Measurements from ENCODE around the gene ATRIP. TPM values are rescaled to one million over a fixed set of nuclear protein-coding genes. Genes with fewer than 3 reads are reported as not detected.
"Not testable (repeated sequence)": the region's sequence is repeated elsewhere in the genome, so short reads cannot be mapped to it uniquely, and the experiment has no call there.

Gene ATRIP
- 12.9 TPM for total RNA-seq

DNA sequence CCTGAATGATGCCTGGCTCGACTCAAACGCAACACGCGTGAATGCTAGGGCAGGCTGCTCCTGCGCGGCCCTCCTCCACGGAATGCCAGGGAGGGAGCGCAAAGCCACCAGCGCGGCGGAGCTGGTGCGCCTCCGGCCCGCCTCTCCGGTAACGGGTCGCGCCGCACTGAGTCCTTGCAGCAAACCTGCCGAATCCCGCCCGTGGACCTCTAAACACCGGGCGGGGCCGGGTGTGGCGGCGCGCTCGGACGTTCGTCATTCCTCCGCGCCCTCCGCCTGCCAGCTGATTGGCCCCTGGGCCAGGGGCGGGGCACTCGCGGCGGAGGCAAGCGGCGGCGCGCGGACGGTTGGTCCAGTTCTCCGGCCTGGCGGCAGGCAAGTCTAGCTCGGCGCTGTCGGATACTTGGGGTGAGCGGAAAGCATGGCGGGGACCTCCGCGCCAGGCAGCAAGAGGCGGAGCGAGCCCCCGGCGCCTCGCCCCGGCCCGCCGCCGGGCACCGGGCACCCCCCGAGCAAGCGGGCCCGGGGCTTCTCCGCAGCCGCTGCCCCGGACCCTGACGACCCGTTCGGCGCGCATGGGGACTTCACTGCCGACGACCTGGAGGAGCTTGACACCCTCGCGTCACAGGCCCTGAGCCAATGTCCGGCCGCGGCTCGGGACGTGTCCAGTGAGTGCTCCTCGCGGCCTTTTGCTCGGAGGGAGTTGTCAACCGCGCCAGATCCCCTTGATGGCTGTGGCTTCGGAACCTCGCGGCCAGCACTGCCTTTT is at the start of gene ATRIP:
TSS of gene ATRIP (plus strand) at position 313 of the 769 bp plus-strand sequence. CDS start at position 422, 109 bp downstream.
- peak in 2 of 3 donors; percentile 85 to 87 for DNase-seq (ENCODE audit: low read depth in 2 of 3, low spot score in 2 of 3)

DNA sequence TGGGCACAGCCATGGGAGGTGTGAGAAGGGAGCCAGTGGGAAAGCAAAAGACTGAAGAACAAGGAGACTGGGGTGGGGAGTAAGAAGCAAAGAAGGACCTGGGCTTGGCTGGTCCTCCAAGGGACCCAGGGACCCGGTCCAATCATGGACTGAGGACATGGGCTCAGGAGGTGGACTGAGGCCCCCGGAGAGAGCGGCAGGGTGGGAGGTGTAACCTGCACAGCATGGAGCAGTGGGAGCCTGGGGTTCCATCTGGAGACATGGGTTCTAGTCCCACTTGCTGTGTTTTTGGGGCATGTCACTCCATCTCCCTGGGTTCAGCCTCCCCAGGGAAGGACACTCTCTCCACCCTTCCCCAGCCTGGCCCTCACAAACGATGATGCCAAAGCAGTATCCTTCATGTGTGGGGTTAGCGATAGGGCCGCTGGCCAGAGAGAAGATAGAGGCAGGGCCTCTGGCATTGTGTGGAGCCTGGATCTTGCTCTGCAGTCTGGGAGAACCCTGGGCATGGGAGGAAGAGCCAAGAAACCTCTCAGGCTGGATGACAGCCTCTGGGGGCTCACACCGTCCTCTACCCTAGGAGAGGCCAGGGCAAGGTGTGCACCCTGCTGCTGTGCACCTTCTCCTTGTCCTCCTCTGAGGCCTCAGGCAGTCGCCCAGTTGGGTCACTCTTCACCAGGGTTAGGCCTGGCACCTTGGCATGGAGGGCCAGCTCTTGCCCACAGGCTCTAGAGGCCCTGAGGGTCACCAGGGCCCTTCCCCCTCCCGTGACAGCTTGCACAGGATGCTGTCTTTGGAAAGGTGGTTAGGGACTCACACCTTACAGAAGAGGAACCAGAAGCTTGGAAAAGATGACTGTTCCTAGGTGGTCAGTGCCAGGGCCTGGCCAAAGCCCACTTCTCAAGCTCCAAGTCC is 48.5 kb upstream of the ATRIP start:
- no peak for DNase-seq (ENCODE audit: low read depth in 2 of 3, low spot score in 2 of 3)

DNA sequence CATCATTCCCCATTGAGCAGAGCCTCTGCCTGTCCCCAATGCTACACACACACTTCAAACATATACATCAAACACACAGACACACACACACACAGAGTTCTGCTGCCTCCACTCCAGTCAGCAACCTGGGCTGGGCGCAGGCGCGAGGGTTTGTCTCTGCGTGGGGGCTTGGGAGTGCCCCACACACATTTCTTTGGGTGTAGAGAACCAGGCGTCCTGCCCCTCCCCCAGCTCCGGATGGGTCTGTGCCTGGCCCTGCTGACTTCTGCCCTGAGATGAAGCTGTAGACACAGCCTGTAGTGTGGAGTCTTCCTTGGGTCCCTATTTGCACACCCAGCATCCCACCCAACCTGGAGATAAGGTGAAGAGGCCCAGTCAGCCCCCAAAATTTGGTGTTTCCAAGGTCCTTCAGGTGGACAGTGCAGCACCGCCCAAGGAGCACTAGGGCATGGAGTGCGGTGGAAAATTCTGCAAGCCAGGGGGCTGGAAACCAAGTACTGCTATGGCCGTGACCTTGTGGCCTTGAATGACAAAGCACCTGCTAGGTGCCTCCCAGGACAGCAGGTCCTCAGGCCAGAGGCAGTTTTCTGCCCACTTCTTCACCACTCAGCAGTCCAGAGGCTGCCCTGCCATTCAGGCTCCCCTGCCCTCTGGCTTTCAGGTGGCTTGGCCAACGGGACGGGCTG is 47.7 kb upstream of the ATRIP start:
- no peak for DNase-seq (ENCODE audit: low read depth in 2 of 3, low spot score in 2 of 3)

DNA sequence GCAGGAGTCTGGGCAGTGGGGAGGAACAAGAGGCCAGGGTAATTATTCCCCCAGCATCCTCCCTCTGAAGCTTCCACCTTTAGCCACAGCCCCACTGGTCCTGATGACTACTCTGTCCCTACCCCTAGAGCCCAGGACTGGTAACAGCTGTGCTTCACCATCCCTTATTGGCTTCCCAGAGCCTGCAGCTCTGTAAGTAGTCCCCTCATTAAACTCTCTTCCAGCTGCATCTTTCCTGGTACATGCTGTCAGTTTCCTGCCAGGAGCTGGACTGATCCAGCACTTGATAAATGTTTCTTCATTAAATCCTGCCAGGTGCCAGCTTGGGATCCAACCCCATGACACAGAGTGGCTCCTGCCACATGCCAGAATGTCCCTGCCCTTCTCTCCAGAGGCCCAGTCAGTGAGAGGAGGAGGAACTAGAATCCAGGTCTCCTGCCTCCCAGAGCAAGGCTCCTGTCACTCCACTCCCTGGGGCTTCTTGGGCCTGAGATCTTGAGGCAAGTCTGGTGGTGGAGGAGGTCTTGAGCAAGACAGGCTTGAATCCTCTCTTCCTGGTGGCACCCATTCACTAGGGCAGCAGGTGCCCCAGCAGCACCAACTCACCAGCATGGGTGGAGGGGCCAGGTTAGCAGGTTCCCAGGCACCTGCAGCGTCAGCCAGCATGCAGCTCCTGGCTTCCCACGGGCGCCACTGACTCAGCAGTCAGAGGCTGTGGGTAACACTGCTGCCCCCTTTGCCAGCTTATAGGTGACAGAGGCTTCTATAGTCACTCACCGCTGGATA is 47.0 kb upstream of the ATRIP start:
- peak in 2 of 3 donors; percentile 10 to 12 for DNase-seq (ENCODE audit: low read depth in 2 of 3, low spot score in 2 of 3)

DNA sequence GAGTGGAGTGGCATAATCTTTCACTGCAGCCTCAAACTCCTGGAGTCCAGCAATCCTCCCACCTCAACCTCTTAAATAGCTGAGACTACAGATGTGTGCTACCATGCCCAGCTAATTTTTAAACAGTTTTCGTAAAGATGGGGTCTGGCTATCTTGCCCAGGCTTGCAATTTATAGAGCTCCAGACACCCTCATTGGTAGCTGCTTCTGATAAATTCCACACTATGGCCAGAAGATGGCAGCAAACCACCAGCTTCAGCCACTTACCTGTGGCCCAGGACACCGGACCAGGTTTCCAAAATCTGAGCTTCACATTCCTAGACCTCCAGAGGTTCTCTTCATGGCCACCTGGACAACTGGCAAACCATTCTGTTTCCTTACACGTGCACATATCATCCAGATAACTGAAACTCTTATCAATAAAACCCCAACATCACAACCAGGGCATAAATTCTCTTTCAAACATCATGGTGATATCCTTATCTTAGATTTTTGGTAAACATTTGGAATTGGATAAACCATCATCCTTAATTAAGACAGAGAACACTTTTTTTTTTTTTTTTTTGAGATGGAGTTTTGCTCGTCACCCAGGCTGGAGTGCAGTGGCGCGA is 45.6 kb upstream of the ATRIP start:
- peak; percentile 61 to 83 (median 67) for DNase-seq (ENCODE audit: low read depth in 2 of 3, low spot score in 2 of 3)

DNA sequence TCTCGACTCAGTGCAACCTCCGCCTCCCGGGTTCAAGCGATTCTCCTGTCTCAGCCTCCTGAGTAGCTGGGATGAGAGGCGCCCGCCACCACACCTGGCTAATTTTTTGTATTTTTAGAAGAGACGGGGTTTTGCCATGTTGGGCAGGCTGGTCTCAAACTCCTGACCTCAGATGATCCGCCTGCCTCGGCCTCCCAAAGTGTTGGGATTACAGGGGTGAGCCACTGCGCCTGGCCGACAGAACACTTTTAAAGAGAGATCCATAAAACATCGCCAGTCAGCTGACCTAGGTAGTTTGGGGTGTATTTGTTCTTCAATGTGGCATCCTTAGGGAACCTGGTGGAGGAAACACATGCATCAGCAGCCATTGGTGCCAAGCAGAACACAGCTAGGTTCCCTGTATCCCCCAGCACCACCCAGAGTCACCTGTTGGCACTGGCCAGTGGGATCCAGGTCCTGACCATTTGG is 45.1 kb upstream of the ATRIP start:
- not testable (repeated sequence) for DNase-seq (ENCODE audit: low read depth in 2 of 3, low spot score in 2 of 3)

DNA sequence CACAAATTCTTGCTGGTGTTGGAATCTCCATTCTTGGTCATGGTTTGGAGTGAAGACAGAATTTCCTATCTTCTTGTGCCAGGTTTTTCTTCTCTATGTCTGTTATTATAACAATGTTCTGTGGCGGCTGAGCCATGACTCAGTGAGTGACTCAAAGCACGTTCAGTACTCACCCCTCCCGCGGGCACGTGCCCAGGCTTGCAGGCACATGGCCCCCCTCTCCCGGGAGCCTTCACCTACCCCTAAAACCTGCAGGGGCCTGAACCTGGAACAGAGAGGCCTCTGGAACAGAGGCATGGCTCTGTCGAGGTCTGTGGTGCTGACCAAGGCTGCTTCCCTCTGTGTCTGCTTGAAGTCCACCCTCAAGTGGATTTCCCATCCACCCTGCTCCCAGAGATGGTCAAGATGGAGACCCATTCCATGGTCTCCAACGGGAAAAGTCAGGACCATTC is 44.2 kb upstream of the ATRIP start:
- DNase-seq (ENCODE audit: low read depth in 2 of 3, low spot score in 2 of 3): no peak

DNA sequence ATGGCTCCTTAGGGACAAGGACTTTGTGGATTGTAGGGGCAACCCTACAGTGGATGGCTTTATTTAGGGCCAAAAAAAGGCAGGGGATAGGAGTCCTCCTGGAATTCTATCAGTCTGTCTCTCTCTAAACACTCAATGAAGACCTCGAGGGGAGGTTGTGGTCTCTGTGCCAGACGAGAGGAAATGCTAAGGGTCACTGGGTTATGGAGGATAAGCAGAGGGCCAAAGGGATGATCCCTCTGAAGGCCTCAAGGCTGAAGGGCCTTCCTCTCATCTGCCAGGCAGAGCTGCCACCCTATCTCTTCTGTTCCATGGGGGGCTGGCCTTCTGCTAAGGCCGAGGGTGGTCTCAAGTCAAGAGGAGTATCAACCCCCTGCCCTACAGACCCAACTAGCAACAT is 43.6 kb upstream of the ATRIP start:
- no peak for DNase-seq (ENCODE audit: low read depth in 2 of 3, low spot score in 2 of 3)

DNA sequence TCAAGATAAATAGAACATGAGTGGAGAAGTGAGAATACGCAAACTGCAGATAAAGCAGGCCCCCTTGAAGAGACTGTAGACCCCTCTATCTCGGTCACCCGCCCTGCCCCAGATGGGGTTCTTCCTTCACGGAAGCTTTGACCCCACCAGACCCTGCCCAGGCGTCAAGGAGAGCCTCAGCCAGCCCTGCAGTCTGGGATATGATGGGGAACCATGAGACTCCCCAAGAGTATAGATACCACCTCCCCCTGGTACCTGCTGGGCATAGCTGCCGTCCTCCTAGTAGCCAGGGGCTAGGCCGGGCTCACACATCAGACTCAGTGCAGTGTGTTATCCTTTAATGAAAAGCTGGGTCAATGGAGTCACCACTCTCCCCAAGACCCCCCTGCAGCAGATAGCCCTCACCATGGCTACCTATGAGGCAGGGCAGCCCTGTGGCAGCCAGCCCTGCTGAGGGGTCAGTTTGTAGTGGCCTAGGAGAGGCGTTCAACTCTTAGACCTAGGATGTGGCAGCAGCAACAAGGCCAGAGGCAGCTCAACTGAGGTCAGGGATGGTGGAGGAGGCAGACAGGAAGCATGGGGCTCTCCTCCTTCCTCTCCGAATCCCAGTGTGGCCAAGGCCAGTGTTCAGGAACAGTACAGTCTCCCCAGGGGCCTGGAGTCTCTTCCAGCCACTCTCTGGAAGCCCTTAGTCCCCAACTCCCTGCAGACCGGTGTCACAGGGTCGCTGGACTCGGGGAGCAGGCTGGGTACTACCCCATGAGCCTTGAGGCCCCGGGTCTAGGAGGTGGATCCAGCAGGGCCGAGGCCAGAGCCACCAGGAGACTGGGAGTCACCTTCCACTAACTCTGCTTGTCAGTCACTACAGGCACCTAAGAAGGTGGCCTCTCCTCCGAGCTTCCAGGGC is 42.8 kb upstream of the ATRIP start:
- no peak for DNase-seq (ENCODE audit: low read depth in 2 of 3, low spot score in 2 of 3)

DNA sequence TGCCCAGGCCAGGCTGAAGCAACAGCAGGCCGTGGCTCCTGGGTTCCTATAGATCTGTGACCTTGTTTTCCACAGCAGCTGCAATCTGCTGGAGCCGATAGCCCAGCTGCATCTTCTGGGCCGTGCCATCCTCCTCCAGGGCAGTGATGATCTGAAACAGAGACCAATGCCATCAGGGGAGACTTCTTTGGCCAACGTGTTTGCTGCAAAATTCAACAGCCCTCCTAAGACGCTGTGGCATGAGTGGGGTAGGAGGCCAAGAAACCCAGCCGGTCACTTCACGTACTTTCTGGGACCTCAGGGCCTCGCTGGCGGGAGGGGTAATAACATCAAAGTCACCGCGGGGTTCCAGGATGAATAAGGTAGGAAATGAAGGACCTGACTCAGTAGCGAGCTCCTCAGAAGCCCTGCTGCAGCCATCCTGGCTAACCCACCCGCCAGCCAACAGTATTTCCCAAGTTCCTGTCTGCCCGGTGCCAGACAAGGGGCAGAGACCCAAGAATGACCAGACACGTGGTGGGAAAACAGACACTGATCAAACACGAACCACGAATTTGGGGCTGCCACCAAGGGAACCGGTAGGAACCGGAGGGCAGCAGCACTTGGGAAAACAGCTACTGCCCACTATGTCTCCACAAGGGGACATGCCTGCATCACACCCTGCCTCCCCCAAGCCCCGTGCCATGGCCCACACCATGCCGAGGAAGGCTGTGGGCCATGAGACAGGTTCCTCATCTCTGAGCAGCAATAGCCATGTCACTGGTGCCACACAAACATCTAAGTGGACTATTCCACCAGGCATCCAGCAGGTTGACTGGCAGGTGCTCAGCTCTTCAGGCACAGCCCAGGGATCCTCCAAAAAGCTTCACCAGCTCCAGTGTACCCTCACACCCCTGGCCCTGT is 41.8 kb upstream of the ATRIP start:
- no peak for DNase-seq (ENCODE audit: low read depth in 2 of 3, low spot score in 2 of 3)

DNA sequence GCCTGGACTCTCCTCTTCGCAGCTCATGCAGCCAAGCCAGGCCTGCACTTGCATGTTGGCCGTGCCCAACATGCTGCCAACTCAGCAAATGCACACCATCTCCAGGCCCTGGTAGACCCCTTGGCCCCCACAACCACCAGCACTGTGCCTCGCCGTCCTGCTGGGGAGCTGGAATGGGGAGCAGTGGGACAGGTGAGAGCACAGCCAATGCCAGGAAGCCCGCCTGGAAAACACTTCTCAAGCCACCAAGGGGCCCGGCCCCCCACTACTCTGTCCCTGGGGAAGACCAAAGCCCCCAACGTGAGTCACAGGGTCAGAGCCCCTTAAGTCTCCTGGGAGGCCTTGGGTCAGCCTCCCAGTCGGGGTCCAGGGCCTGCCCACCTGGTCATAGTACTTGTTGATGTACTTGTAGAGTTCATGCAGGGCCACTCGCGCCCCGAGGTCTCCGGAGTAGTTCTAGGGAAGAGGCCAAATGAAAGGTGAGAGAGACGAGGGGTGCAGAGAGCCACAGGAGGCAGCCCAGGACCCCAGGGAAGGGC is 41.1 kb upstream of the ATRIP start:
- no peak for DNase-seq (ENCODE audit: low read depth in 2 of 3, low spot score in 2 of 3)

DNA sequence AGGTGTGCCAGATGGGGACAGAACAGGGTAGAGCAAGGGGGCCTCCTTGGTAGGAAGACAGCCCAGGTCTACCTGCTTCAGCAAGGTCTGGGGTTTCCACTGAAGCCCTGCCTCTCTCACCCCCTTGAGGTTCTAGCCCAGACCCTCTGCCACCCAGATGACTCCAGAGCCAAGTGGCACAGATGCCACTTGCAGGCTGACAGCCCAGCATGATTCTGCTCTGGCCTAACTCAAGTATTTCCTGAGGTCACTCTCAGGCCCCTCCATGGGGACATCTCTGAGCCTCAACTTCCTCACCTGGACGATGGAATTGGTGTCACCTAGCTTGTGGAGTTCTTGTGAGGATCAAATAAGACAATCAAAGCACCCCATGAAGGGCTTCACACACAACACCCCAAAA is 40.6 kb upstream of the ATRIP start:
- no peak for DNase-seq (ENCODE audit: low read depth in 2 of 3, low spot score in 2 of 3)

DNA sequence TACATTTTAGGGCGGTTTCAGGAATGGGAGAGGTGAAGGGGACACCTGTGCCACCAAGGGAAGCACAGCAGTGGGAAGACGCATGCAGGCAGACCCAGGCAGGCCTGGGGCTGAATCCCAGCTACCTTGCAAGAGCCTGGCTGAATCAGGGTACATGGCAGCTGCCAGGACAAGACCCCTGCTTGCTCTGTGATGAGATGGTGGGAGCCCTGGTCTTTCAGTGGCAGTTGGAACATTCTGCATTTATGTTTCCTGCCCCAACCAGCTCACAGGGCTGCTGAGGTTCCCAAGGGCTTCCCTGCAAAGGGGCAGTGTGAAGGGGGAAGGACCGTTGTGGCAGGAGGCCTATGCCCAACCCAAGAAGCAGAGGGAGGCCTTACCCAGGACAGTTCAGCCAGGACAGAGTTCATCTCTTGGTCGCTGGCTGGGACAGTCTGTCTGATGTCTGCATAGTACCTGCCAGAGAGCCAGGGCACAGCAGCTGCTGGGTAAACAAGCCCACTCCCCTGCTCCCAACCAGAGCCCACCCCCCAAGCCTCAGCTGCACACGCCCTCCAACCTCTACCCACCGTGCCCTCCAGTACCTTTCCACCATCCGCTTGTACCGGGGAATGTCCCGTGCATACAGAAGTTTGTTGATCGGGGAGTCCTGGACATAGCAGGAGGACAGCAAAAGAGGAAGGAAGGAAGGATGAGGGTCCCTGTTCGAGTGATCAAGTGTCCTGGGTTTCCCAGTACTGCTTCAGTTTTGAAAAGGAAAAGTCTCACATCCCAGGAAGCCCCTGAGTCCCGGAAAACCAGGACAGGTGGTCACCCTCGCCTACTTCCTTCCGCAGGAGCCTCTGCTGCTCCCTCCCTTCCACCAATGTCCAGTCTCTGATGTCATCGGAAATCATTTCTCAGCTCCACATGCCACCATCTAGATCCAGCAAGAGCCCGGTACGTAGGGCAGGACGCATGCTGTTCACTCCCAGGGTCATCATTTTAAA is 39.8 kb upstream of the ATRIP start:
- no peak for DNase-seq (ENCODE audit: low read depth in 2 of 3, low spot score in 2 of 3)

DNA sequence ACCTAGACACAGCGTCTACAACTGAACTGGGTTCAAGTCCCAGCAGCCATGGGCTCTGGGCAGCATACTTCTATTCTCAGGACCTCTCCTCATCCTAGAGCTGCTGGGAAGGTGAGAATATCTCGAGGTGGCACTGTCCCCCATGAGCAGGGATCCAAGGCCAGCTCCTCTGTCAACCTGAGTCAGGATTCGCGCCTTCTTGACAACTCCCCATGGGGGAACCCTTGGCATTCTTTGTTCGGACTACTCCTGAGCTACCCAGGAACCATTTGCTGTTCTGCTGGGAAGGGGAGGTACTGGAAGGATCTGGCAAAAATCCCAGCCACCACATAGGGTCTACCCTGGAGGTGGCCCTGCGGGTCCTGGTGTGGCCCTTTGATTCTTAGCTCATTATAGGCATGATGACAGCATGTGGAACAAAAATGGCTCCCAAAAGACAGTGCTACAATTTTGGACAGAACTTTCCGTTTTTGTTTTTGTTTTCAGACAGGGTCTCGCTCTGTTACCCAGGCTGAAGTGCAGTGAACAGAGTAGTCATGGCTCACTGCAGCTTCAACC is 38.9 kb upstream of the ATRIP start:
- no peak for DNase-seq (ENCODE audit: low read depth in 2 of 3, low spot score in 2 of 3)

DNA sequence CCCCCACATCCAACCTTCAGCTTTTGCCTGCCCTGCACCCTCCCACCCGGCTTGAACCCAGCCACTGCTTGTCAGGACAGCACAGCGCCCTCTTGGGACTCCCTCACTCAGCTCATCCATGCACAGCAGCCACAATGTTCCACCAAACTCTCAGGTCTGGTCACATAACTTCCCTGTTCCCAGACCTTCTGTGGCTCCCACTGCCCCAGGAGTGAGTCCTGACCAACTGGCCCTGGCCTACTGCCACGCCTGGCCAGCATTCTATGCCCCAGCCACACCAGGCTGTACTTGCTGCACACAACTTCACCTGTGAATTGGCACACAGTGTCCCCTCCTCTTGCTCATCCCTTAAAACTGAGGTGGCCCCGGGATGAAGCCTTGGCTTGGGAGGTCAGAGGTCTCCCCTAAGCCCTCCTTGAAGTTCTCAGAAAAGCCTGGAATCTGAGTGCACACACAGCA is 37.7 kb upstream of the ATRIP start:
- DNase-seq (ENCODE audit: low read depth in 2 of 3, low spot score in 2 of 3): no peak
